A673 (cell line): Measurements from ENCODE around the gene SSPN. TPM values are rescaled to one million over a fixed set of nuclear protein-coding genes. Genes with fewer than 3 reads are reported as not detected.

ENCODE experiments used
- BruUV-seq: library from RNA; stranded (reverse); fragments of 400-500 nt; replicated peaks from 2 replicates; lab custom pipeline; 2021; lab: Mats Ljungman, UMichigan
- CTCF ChIA-PET: fragments of 300-600 bp; sonication (Branson Sonifier 250); formaldehyde crosslinking; loops from one replicate; lab custom pipeline; 2022; ENCODE audit warnings: antibody characterized with exemption; lab: Charles Lee
- POLR2A ChIA-PET: fragments of 300-600 bp; sonication (Branson Sonifier 250); formaldehyde crosslinking; loops from one replicate; lab custom pipeline; 2022; ENCODE audit warnings: antibody characterized with exemption; ENCODE audit not compliant: low non-redundant PET; lab: Charles Lee
- DNase-seq: peaks from one replicate; pipeline ENCODE4 v3.0.0-alpha.2; 2015; ENCODE audit warnings: low spot score
- H3K27ac ChIP-seq: fragments of 200-600 bp; sonication (generic); 2 replicates; pipeline ENCODE4 v1.5.1; 2016; ENCODE audit warnings: mixed run types, low read depth, mild to moderate bottlenecking, mixed read lengths, antibody characterized with exemption, low read length; ENCODE audit not compliant: poor library complexity, severe bottlenecking
- H3K27me3 ChIP-seq: fragments of 200-600 bp; sonication (generic); replicated peaks from 2 replicates; pipeline ENCODE4 v1.6.1; 2017; ENCODE audit warnings: mixed run types, low read depth, mild to moderate bottlenecking, mixed read lengths, antibody characterized with exemption, low read length; ENCODE audit not compliant: insufficient read depth, poor library complexity
- H3K36me3 ChIP-seq: fragments of 200-600 bp; sonication (generic); 2 replicates; pipeline ENCODE4 v1.6.1; 2016; ENCODE audit warnings: mixed run types, mild to moderate bottlenecking, mixed read lengths, antibody characterized with exemption, low read length; ENCODE audit not compliant: insufficient read depth, poor library complexity, severe bottlenecking
- H3K4me1 ChIP-seq: fragments of 200-600 bp; sonication (generic); 2 replicates; pipeline ENCODE4 v1.6.1; 2017; ENCODE audit warnings: mixed run types, mild to moderate bottlenecking, mixed read lengths, antibody characterized with exemption, low read length; ENCODE audit not compliant: insufficient read depth, poor library complexity, severe bottlenecking
- H3K4me3 ChIP-seq: fragments of 200-600 bp; sonication (generic); 2 replicates; pipeline ENCODE4 v1.5.1; 2016; ENCODE audit warnings: low read depth, mixed run types, mild to moderate bottlenecking, mixed read lengths, low read length; ENCODE audit not compliant: poor library complexity, severe bottlenecking
- H3K9me3 ChIP-seq: fragments of 200-600 bp; sonication (generic); 2 replicates; pipeline ENCODE4 v1.6.1; 2016; ENCODE audit warnings: mixed run types, low read depth, mild to moderate bottlenecking, mixed read lengths, antibody characterized with exemption, low read length; ENCODE audit not compliant: poor library complexity, severe bottlenecking
- EZH2 ChIP-seq: fragments of 200-600 bp; sonication (generic); IDR thresholded peaks from 2 replicates; pipeline ENCODE4 v1.6.1; 2017; ENCODE audit warnings: borderline replicate concordance, low read depth, mild to moderate bottlenecking, mixed read lengths, antibody characterized with exemption, low read length; ENCODE audit not compliant: poor library complexity, severe bottlenecking
- intact Hi-C: fragments of 100-400 bp; cut with micrococcal nuclease; formaldehyde crosslinking; loops from one replicate; pipeline ENCODE4 v1.10.0; 2022; ENCODE audit not compliant: unreplicated experiment
- total RNA-seq: library from RNA; stranded (reverse); gene quantifications from 2 replicates; pipeline ENCODE4 v1.2.3, GENCODE V29; 2021
- TF ChIP-seq, protein P1 (sequence below): fragments of 300-800, 200-600 bp; sonication (generic); conservative IDR thresholded peaks from 2 replicates; pipeline ENCODE4 v1.5.1; 2017; ENCODE audit warnings: low read depth, mild to moderate bottlenecking, antibody characterized with exemption, low read length, moderate library complexity, mixed read lengths

The SSPN gene
- total RNA-seq, 1 experiment from 2014 or later = 9.8 TPM

DNA sequence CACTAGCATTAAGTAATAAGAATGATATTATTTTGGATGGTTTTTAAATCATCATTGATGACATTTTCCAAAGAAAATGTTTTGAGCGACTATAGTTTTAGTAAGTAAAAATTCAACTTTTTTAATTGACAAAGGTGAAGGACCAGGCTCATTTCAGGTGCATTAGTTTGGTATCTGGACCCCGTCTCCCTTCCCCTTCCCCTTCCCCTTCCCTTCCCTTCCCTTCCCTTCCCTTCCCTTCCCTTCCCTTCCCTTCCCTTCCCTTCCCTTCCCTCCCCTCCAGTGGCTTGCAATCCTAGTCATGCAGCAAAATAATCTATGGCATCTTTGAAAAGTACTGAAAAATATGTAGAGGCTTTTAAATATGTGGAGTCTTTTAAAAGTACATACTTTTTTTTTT is 13.0 kb upstream of the SSPN start:
- no peak overlapping the region for H3K27ac ChIP-seq
- no peaks in the 10 kb centered on the region for H3K27me3 ChIP-seq
- DNase-seq = no peak
- TF ChIP-seq, protein P1, sequence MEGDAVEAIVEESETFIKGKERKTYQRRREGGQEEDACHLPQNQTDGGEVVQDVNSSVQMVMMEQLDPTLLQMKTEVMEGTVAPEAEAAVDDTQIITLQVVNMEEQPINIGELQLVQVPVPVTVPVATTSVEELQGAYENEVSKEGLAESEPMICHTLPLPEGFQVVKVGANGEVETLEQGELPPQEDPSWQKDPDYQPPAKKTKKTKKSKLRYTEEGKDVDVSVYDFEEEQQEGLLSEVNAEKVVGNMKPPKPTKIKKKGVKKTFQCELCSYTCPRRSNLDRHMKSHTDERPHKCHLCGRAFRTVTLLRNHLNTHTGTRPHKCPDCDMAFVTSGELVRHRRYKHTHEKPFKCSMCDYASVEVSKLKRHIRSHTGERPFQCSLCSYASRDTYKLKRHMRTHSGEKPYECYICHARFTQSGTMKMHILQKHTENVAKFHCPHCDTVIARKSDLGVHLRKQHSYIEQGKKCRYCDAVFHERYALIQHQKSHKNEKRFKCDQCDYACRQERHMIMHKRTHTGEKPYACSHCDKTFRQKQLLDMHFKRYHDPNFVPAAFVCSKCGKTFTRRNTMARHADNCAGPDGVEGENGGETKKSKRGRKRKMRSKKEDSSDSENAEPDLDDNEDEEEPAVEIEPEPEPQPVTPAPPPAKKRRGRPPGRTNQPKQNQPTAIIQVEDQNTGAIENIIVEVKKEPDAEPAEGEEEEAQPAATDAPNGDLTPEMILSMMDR = no peak
- no peak for TF ChIP-seq EZH2
- H3K4me3 ChIP-seq = no peak overlapping the region
- H3K36me3 ChIP-seq = no peaks in the 10 kb centered on the region
- no TSS peak for BruUV-seq
- intact Hi-C loops = no loop called here
- ChIA-PET CTCF (no interaction called here), POLR2A (no interaction called here)
- H3K4me1 ChIP-seq = no peaks in the 10 kb centered on the region
- no peaks in the 10 kb centered on the region for H3K9me3 ChIP-seq

DNA sequence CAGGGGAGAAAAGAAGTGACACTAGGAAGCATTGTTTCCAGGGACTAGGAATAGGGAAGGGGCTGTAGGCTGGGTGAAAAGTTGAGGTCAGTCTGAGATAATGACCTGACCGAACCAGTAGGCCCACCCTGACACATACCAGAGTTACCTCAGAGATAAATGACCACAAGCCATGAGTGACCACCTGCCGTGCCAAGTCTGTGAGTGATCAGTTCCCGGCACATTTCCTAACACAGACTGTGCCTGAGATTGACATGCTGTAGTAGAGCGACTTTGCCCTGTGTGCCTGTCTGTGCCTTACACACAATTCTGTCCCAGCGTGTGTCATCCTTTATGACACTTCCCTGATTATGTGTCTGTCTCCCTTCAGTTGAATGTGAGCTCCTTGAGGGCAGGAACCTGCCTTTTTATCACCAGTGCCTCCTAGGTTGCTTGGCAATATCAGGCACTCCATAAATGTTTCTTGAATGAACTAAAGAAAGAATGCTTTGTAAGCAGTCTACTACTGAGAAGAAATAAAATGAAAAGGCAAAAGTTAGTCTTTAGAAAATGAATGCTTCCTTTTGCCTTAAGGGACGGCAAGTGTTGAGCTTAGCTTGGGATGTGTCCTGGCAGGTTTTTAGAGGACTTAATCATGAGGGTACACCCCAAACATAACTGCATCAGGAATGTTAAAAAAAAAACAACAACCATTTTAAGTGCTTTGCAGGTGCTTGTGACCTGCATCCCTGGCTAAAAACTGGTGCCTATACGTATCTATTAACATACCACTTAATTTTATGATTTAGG is 9.6 kb upstream of the SSPN start:
- ChIA-PET POLR2A (no interaction called here), CTCF (no interaction called here)
- BruUV-seq = no TSS peak

DNA sequence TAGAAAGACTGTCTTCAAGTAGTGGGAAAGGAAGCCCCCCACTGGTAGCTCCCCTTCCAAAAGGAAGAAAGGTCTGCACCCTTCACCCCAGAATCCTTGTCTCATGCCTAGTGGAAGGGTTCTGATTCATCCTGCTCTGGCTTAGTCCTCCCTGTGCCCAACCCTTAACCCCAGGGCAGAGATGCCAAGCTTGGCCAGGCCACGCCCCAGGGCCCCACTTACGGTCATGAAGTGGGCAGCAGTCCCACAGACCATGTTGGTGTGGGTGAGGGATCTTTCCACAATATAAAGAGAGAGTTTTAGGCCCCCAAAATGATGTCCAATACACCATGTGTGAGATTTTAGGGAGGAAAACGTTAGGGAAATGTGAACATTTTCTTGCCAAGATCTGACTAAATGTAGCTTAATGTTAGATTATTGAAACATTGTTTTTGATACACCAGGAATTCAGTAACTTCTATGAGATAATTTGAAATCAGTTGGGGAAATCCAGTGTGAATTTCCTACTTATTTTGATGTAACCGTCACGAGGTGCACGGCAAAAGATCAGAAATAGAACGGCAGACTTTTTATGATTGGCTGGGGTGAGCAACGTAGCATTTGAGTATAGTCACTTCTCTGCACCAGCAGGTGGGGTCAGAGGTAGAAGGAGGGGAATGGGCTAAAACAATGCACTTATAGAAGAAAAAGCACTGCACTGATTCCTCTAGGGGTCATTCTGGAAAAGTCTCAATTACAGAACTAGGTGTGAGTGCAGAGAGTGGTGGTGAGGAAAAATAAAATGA is 8.2 kb upstream of the SSPN start:
- Histone ChIP-seq H3K36me3 (no peaks in the 10 kb centered on the region), H3K4me3 (no peak overlapping the region), H3K27me3 (no peaks in the 10 kb centered on the region), H3K27ac (no peak overlapping the region), H3K4me1 (peaks cover 8% of the 10 kb centered on the region), H3K9me3 (no peaks in the 10 kb centered on the region)
- CTCF ChIA-PET = no interaction called here
- TF ChIP-seq EZH2 = no peak
- TF ChIP-seq, protein P1 = no peak
- no TSS peak for BruUV-seq
- no peak for DNase-seq
- POLR2A ChIA-PET = no interaction called here
- intact Hi-C loops = no loop called here

More for the DNA sequence above, 9.6 kb upstream of the SSPN start:
- intact Hi-C loops = no loop called here
- H3K36me3 ChIP-seq = no peaks in the 10 kb centered on the region
- H3K4me1 ChIP-seq = peaks cover 8% of the 10 kb centered on the region
- TF ChIP-seq EZH2 = no peak
- TF ChIP-seq, protein P1 = no peak
- no peaks in the 10 kb centered on the region for H3K27me3 ChIP-seq
- H3K4me3 ChIP-seq = no peak overlapping the region
- H3K9me3 ChIP-seq = no peaks in the 10 kb centered on the region
- no peak for DNase-seq
- H3K27ac ChIP-seq = no peak overlapping the region
